HepG2 (cell line): ENCODE measurements around the gene PTPRN. TPM values are rescaled to one million over a fixed set of nuclear protein-coding genes. Genes with fewer than 3 reads are reported as not detected.

Experiments used
- AKAP8 ChIP-seq: sonication (generic); formaldehyde crosslinking; IDR thresholded peaks from 2 replicates; pipeline ENCODE4 v1.5.1; 2020; ENCODE audit warnings: mild to moderate bottlenecking, missing genetic modification reagents
- ATAD3A ChIP-seq: sonication (generic); formaldehyde crosslinking; IDR thresholded peaks from 2 replicates; pipeline ENCODE4 v1.4.0; 2020; ENCODE audit warnings: missing genetic modification reagents
- MATR3 ChIP-seq: sonication (generic); formaldehyde crosslinking; IDR thresholded peaks from 2 replicates; pipeline ENCODE4 v1.4.0; 2020; ENCODE audit warnings: missing genetic modification reagents
- NBN ChIP-seq: fragments of 450-650 bp; conservative IDR thresholded peaks from 2 replicates; pipeline ENCODE4 v1.6.1; 2017
- NFE2L2 ChIP-seq: fragments of 150-350 bp; IDR thresholded peaks from 2 replicates; pipeline ENCODE4 v1.6.1; 2014; ENCODE audit warnings: low read length
- PHB2 ChIP-seq: fragments of 450-650 bp; IDR thresholded peaks from 2 replicates; pipeline ENCODE4 v1.6.1; 2018; ENCODE audit not compliant: partially characterized antibody
- SNRNP70 ChIP-seq: fragments of 200-400 bp; formaldehyde crosslinking; IDR thresholded peaks from 2 replicates; pipeline ENCODE4 v1.6.1; 2017; ENCODE audit warnings: mild to moderate bottlenecking, low read depth, low read length, moderate library complexity
- STAG1 ChIP-seq: sonication (generic); formaldehyde crosslinking; IDR thresholded peaks from 2 replicates; pipeline ENCODE4 v1.4.0; 2020; ENCODE audit warnings: missing genetic modification reagents
- TCF7 ChIP-seq: sonication (generic); IDR thresholded peaks from 2 replicates; pipeline ENCODE4 v1.6.1; 2016; ENCODE audit warnings: antibody characterized with exemption, low read depth
- ZNF747 ChIP-seq: sonication (generic); formaldehyde crosslinking; IDR thresholded peaks from 2 replicates; pipeline ENCODE4 v1.8.1; 2023; ENCODE audit warnings: missing genetic modification reagents, mild to moderate bottlenecking, borderline replicate concordance
- polyA plus RNA-seq, 8 experiments: library from polyadenylated mRNA; depleted of rRNA in 3 of 8; stranded (reverse) in 7 of 8; unstranded in 1 of 8; fragments of >200 nt; fragmentation: Illumina TruSeq in 4 of 8; extraction: Trizol in 4 of 8; gene quantifications; 2 replicates each; pipeline versions ENCODE4 v1.2.1 to v1.2.3, GENCODE V29; 2011 to 2016; ENCODE audit warnings: low read depth in 4 of 8, missing spikeins in 1 of 8, mixed read lengths in 1 of 8; ENCODE audit not compliant: insufficient read depth in 1 of 8
- total RNA-seq, 5 experiments: library from RNA; depleted of rRNA; stranded (reverse); fragments of >200 nt; fragmentation: Illumina TruSeq; extraction: Trizol; gene quantifications; 2 replicates each; pipeline ENCODE4 v1.2.3, GENCODE V29; 2016; ENCODE audit warnings: low read depth in 1 of 5
- TF ChIP-seq, protein P1 (sequence below): sonication (generic); formaldehyde crosslinking; IDR thresholded peaks from 2 replicates; pipeline ENCODE4 v1.4.0; 2020; ENCODE audit warnings: mild to moderate bottlenecking, missing genetic modification reagents, borderline replicate concordance
- TF ChIP-seq, protein P2 (sequence below): sonication (generic); formaldehyde crosslinking; IDR thresholded peaks from 2 replicates; pipeline ENCODE4 v1.5.0; 2020; ENCODE audit warnings: mild to moderate bottlenecking, missing genetic modification reagents, borderline replicate concordance
- TF ChIP-seq, protein P3 (sequence below): sonication (generic); formaldehyde crosslinking; IDR thresholded peaks from 2 replicates; pipeline ENCODE4 v1.8.0; 2022; ENCODE audit warnings: missing genetic modification reagents, mild to moderate bottlenecking, inconsistent platforms, borderline replicate concordance
- TF ChIP-seq, protein P4 (sequence below): sonication (generic); formaldehyde crosslinking; IDR thresholded peaks from 2 replicates; pipeline ENCODE4 v1.4.0; 2020; ENCODE audit warnings: missing genetic modification reagents
- TF ChIP-seq, protein P5 (sequence below): sonication (generic); formaldehyde crosslinking; IDR thresholded peaks from 2 replicates; pipeline ENCODE4 v1.4.0; 2020; ENCODE audit warnings: mild to moderate bottlenecking, missing genetic modification reagents

Gene PTPRN
- total and polyA plus RNA-seq, 2 of the 13 experiments (the other 11 are each of a cell fraction or from before 2014, with no cell fraction given) = 0.26 TPM; not detected in 1

DNA sequence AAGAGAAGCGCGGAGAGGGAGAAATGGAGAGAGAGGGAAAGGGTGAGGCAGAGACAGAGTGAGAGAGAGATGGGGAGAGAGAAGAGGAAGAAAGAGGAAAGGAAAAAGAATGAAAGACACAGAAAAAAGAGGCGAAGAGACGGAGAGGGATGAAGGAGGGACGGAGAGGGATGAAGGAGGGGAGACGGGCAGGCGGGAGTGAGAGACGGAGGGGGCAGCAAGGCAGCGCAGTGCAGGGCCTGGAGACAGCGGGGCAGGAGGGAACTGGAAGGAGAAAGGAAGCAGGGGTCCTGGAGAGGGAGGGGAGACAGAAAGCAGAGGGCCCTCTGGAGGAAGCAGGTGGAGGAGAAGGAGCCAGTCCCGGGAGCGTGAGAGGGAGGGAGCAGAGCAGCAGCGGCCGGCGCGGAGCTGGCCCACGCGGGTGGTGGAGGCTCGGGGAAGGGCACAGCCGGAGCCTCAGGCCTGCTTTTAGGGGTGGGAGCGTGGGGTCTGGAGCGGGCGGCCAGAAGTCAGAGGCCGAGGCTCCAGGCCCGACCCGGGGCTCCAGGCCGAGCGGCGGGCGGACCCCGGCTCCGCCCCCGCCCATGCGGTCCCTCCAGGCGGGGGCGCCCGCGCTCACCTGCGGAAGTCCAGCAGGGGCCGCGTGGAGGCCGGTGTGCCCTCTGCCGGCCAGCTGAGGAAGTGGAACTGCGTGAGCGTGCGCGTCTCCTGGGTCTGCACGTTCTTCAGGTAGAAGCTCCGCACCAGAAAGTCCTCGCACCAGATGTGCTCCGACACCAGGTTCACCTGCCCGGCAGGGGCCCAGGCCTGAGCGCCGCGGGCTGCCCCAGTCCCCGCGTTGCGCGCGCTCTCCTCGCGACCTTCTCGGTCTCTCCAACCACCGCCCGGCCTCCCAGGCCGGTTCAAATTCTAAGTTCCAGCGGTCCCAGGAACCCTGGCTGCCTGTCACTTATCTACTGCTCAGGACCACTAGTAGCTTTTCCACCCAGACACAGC lies 14.5 kb downstream of the PTPRN start (continued):
- TF ChIP-seq AKAP8 (peak; percentile 76; the same call in 1 of the 2 replicates), TCF7 (no peak), SNRNP70 (no peak), NBN (0 out of 2 replicates have a peak, but pooled peaks have one; percentile 45), ZNF747 (CRISPR knock-in tag) (peak; percentile 91), ATAD3A (CRISPR knock-in tag) (no peak), STAG1 (CRISPR knock-in tag) (peak; percentile 84), PHB2 (no peak), NFE2L2 (no peak), MATR3 (no peak)
- TF ChIP-seq, protein P1, sequence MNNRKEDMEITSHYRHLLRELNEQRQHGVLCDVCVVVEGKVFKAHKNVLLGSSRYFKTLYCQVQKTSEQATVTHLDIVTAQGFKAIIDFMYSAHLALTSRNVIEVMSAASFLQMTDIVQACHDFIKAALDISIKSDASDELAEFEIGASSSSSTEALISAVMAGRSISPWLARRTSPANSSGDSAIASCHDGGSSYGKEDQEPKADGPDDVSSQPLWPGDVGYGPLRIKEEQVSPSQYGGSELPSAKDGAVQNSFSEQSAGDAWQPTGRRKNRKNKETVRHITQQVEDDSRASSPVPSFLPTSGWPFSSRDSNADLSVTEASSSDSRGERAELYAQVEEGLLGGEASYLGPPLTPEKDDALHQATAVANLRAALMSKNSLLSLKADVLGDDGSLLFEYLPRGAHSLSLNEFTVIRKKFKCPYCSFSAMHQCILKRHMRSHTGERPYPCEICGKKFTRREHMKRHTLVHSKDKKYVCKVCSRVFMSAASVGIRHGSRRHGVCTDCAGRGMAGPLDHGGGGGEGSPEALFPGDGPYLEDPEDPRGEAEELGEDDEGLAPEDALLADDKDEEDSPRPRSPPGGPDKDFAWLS (CRISPR knock-in tag) = no peak
- TF ChIP-seq, protein P2, sequence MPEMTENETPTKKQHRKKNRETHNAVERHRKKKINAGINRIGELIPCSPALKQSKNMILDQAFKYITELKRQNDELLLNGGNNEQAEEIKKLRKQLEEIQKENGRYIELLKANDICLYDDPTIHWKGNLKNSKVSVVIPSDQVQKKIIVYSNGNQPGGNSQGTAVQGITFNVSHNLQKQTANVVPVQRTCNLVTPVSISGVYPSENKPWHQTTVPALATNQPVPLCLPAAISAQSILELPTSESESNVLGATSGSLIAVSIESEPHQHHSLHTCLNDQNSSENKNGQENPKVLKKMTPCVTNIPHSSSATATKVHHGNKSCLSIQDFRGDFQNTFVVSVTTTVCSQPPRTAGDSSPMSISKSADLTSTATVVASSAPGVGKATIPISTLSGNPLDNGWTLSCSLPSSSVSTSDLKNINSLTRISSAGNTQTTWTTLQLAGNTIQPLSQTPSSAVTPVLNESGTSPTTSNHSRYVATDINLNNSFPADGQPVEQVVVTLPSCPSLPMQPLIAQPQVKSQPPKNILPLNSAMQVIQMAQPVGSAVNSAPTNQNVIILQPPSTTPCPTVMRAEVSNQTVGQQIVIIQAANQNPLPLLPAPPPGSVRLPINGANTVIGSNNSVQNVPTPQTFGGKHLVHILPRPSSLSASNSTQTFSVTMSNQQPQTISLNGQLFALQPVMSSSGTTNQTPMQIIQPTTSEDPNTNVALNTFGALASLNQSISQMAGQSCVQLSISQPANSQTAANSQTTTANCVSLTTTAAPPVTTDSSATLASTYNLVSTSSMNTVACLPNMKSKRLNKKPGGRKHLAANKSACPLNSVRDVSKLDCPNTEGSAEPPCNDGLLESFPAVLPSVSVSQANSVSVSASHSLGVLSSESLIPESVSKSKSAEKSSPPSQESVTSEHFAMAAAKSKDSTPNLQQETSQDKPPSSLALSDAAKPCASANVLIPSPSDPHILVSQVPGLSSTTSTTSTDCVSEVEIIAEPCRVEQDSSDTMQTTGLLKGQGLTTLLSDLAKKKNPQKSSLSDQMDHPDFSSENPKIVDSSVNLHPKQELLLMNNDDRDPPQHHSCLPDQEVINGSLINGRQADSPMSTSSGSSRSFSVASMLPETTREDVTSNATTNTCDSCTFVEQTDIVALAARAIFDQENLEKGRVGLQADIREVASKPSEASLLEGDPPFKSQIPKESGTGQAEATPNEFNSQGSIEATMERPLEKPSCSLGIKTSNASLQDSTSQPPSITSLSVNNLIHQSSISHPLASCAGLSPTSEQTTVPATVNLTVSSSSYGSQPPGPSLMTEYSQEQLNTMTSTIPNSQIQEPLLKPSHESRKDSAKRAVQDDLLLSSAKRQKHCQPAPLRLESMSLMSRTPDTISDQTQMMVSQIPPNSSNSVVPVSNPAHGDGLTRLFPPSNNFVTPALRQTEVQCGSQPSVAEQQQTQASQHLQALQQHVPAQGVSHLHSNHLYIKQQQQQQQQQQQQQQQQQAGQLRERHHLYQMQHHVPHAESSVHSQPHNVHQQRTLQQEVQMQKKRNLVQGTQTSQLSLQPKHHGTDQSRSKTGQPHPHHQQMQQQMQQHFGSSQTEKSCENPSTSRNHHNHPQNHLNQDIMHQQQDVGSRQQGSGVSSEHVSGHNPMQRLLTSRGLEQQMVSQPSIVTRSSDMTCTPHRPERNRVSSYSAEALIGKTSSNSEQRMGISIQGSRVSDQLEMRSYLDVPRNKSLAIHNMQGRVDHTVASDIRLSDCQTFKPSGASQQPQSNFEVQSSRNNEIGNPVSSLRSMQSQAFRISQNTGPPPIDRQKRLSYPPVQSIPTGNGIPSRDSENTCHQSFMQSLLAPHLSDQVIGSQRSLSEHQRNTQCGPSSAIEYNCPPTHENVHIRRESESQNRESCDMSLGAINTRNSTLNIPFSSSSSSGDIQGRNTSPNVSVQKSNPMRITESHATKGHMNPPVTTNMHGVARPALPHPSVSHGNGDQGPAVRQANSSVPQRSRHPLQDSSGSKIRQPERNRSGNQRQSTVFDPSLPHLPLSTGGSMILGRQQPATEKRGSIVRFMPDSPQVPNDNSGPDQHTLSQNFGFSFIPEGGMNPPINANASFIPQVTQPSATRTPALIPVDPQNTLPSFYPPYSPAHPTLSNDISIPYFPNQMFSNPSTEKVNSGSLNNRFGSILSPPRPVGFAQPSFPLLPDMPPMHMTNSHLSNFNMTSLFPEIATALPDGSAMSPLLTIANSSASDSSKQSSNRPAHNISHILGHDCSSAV = no peak
- TF ChIP-seq, protein P3, sequence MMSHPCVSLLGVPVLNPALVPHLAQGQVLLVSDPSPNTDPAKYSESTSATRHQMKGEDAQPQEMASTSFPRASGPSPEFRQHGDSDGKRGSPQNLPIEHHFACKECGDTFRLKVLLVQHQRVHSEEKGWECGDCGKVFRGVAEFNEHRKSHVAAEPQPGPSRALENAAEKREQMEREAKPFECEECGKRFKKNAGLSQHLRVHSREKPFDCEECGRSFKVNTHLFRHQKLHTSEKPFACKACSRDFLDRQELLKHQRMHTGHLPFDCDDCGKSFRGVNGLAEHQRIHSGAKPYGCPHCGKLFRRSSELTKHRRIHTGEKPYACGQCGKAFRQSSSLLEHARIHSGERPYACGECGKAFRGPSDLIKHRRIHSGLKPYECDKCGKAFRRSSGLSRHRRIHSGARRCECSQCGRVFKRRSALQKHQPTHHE (CRISPR knock-in tag) = peak; percentile 86; the same call in 1 of the 2 replicates
- TF ChIP-seq, protein P4, sequence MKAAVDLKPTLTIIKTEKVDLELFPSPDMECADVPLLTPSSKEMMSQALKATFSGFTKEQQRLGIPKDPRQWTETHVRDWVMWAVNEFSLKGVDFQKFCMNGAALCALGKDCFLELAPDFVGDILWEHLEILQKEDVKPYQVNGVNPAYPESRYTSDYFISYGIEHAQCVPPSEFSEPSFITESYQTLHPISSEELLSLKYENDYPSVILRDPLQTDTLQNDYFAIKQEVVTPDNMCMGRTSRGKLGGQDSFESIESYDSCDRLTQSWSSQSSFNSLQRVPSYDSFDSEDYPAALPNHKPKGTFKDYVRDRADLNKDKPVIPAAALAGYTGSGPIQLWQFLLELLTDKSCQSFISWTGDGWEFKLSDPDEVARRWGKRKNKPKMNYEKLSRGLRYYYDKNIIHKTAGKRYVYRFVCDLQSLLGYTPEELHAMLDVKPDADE = no peak
- TF ChIP-seq, protein P5, sequence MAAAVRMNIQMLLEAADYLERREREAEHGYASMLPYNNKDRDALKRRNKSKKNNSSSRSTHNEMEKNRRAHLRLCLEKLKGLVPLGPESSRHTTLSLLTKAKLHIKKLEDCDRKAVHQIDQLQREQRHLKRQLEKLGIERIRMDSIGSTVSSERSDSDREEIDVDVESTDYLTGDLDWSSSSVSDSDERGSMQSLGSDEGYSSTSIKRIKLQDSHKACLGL = peak; percentile 81
